ENCODE results near the gene NOSIP.

GRCh38 chr19:49541914-49542313, 38.4 kb downstream of the NOSIP start:
- TF ChIP-seq, protein P1, sequence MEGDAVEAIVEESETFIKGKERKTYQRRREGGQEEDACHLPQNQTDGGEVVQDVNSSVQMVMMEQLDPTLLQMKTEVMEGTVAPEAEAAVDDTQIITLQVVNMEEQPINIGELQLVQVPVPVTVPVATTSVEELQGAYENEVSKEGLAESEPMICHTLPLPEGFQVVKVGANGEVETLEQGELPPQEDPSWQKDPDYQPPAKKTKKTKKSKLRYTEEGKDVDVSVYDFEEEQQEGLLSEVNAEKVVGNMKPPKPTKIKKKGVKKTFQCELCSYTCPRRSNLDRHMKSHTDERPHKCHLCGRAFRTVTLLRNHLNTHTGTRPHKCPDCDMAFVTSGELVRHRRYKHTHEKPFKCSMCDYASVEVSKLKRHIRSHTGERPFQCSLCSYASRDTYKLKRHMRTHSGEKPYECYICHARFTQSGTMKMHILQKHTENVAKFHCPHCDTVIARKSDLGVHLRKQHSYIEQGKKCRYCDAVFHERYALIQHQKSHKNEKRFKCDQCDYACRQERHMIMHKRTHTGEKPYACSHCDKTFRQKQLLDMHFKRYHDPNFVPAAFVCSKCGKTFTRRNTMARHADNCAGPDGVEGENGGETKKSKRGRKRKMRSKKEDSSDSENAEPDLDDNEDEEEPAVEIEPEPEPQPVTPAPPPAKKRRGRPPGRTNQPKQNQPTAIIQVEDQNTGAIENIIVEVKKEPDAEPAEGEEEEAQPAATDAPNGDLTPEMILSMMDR (conservative IDR thresholded peaks at IDR 0.05; ENCODE audit: low read length), result no peak
- no peak for TF ChIP-seq EZH2phosphoT487 (IDR thresholded peaks at IDR 0.05; ENCODE audit: borderline replicate concordance, low read depth, low read length)
